A673 (cell line): ENCODE results near the gene ZNRF2. TPM values are rescaled to one million over a fixed set of nuclear protein-coding genes. Genes with fewer than 3 reads are reported as not detected.

ENCODE experiments used
- BruUV-seq: library from RNA; stranded (reverse); fragments of 400-500 nt; replicated peaks from 2 replicates; lab custom pipeline; 2021; lab: Mats Ljungman, UMichigan
- CTCF ChIA-PET: fragments of 300-600 bp; sonication (Branson Sonifier 250); formaldehyde crosslinking; loops from one replicate; lab custom pipeline; 2022; ENCODE audit warnings: antibody characterized with exemption; lab: Charles Lee
- POLR2A ChIA-PET: fragments of 300-600 bp; sonication (Branson Sonifier 250); formaldehyde crosslinking; loops from one replicate; lab custom pipeline; 2022; ENCODE audit warnings: antibody characterized with exemption; ENCODE audit not compliant: low non-redundant PET; lab: Charles Lee
- DNase-seq: peaks from one replicate; pipeline ENCODE4 v3.0.0-alpha.2; 2015; ENCODE audit warnings: low spot score
- H3K27ac ChIP-seq: fragments of 200-600 bp; sonication (generic); 2 replicates; pipeline ENCODE4 v1.5.1; 2016; ENCODE audit warnings: mixed run types, low read depth, mild to moderate bottlenecking, mixed read lengths, antibody characterized with exemption, low read length; ENCODE audit not compliant: poor library complexity, severe bottlenecking
- H3K27me3 ChIP-seq: fragments of 200-600 bp; sonication (generic); replicated peaks from 2 replicates; pipeline ENCODE4 v1.6.1; 2017; ENCODE audit warnings: mixed run types, low read depth, mild to moderate bottlenecking, mixed read lengths, antibody characterized with exemption, low read length; ENCODE audit not compliant: insufficient read depth, poor library complexity
- H3K36me3 ChIP-seq: fragments of 200-600 bp; sonication (generic); 2 replicates; pipeline ENCODE4 v1.6.1; 2016; ENCODE audit warnings: mixed run types, mild to moderate bottlenecking, mixed read lengths, antibody characterized with exemption, low read length; ENCODE audit not compliant: insufficient read depth, poor library complexity, severe bottlenecking
- H3K4me1 ChIP-seq: fragments of 200-600 bp; sonication (generic); 2 replicates; pipeline ENCODE4 v1.6.1; 2017; ENCODE audit warnings: mixed run types, mild to moderate bottlenecking, mixed read lengths, antibody characterized with exemption, low read length; ENCODE audit not compliant: insufficient read depth, poor library complexity, severe bottlenecking
- H3K4me3 ChIP-seq: fragments of 200-600 bp; sonication (generic); 2 replicates; pipeline ENCODE4 v1.5.1; 2016; ENCODE audit warnings: low read depth, mixed run types, mild to moderate bottlenecking, mixed read lengths, low read length; ENCODE audit not compliant: poor library complexity, severe bottlenecking
- H3K9me3 ChIP-seq: fragments of 200-600 bp; sonication (generic); 2 replicates; pipeline ENCODE4 v1.6.1; 2016; ENCODE audit warnings: mixed run types, low read depth, mild to moderate bottlenecking, mixed read lengths, antibody characterized with exemption, low read length; ENCODE audit not compliant: poor library complexity, severe bottlenecking
- EZH2 ChIP-seq: fragments of 200-600 bp; sonication (generic); IDR thresholded peaks from 2 replicates; pipeline ENCODE4 v1.6.1; 2017; ENCODE audit warnings: borderline replicate concordance, low read depth, mild to moderate bottlenecking, mixed read lengths, antibody characterized with exemption, low read length; ENCODE audit not compliant: poor library complexity, severe bottlenecking
- intact Hi-C: fragments of 100-400 bp; cut with micrococcal nuclease; formaldehyde crosslinking; loops from one replicate; pipeline ENCODE4 v1.10.0; 2022; ENCODE audit not compliant: unreplicated experiment
- total RNA-seq: library from RNA; stranded (reverse); gene quantifications from 2 replicates; pipeline ENCODE4 v1.2.3, GENCODE V29; 2021
- TF ChIP-seq, protein P1 (sequence below): fragments of 300-800, 200-600 bp; sonication (generic); conservative IDR thresholded peaks from 2 replicates; pipeline ENCODE4 v1.5.1; 2017; ENCODE audit warnings: low read depth, mild to moderate bottlenecking, antibody characterized with exemption, low read length, moderate library complexity, mixed read lengths

The ZNRF2 gene
- total RNA-seq, 1 experiment from 2014 or later: 8.1 TPM

DNA sequence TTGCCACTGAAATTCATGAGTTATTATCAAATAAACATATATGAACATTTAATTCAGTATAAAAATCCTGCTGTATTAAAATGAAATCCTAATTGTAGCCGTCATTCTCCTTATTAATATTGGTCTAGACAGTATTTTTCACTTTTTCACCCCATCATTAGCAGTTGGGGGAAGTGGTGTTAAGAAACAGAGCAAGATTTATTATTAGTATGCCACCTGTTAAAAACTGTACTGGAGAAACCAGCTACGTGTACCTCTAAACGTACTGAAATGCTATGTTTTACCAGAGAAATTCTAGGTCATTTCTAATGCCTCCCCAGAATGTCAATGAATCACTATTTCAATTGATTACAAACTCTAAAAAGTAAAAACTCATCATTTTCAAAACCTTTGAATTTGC lies 9.8 kb upstream of the ZNRF2 start:
- Histone ChIP-seq H3K4me3 (no peak overlapping the region), H3K4me1 (no peaks in the 10 kb centered on the region), H3K27me3 (no peaks in the 10 kb centered on the region), H3K36me3 (no peaks in the 10 kb centered on the region), H3K9me3 (no peaks in the 10 kb centered on the region), H3K27ac (no peak overlapping the region)
- DNase-seq: no peak
- ChIA-PET POLR2A (no interaction called here), CTCF (interaction anchor here (2.9 kb wide), 1 partner anchor 289 kb away, joined by 26 read pairs; no protein-coding TSS in a partner anchor)
- no peak for TF ChIP-seq EZH2
- TF ChIP-seq, protein P1, sequence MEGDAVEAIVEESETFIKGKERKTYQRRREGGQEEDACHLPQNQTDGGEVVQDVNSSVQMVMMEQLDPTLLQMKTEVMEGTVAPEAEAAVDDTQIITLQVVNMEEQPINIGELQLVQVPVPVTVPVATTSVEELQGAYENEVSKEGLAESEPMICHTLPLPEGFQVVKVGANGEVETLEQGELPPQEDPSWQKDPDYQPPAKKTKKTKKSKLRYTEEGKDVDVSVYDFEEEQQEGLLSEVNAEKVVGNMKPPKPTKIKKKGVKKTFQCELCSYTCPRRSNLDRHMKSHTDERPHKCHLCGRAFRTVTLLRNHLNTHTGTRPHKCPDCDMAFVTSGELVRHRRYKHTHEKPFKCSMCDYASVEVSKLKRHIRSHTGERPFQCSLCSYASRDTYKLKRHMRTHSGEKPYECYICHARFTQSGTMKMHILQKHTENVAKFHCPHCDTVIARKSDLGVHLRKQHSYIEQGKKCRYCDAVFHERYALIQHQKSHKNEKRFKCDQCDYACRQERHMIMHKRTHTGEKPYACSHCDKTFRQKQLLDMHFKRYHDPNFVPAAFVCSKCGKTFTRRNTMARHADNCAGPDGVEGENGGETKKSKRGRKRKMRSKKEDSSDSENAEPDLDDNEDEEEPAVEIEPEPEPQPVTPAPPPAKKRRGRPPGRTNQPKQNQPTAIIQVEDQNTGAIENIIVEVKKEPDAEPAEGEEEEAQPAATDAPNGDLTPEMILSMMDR: no peak
- intact Hi-C loops: no loop called here
- no TSS peak for BruUV-seq

DNA sequence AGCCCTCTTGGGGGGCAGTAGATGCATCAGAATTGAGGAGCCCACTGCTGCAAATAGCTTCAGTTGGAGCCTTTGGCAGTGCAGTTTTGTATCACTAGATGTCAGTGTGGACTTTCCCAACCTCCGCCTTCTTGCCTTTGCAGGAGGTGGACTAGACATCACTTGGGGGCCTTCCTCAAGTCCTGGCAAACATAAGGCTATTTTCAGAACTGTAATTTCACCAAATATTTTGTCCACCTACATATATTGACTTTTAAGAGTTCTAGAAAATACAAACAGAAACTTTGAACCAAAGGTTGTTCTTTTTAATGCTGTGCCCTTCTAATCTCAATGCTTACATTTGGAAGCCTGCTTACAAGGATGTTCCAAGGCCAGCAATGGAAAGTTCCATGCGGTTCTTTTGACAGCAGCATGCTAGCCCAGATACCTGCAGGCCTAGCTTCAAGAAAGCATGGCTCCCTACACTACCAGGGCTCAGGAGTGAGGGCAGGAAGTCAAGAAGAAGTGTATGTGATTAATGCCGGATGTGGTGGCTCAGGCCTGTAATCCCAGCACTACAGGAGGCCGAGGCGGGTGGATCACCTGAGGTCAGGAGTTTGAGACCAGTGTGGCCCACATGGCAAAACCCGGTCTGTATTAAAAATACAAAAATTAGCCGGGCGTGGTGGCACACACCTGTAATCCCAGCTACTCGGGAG lies 8.0 kb upstream of the ZNRF2 start:
- ChIA-PET POLR2A (no interaction called here), CTCF (interaction anchor here (0.8 to 2.9 kb wide), 6 partner anchors 136 to 463 kb away, joined by 3 to 26 read pairs (median 4); no protein-coding TSS in a partner anchor)
- DNase-seq: peak; percentile 71
- H3K27ac ChIP-seq: no peak overlapping the region
- no peaks in the 10 kb centered on the region for H3K9me3 ChIP-seq
- no peaks in the 10 kb centered on the region for H3K27me3 ChIP-seq
- TF ChIP-seq EZH2: no peak
- TF ChIP-seq, protein P1: peak; percentile 79
- H3K4me1 ChIP-seq: no peaks in the 10 kb centered on the region
- BruUV-seq: no TSS peak
- H3K36me3 ChIP-seq: no peaks in the 10 kb centered on the region
- intact Hi-C loops: loop anchor here (1.0 to 2.0 kb wide), 3 partner anchors 137 to 464 kb away; no protein-coding TSS in a partner anchor
- no peak overlapping the region for H3K4me3 ChIP-seq

DNA sequence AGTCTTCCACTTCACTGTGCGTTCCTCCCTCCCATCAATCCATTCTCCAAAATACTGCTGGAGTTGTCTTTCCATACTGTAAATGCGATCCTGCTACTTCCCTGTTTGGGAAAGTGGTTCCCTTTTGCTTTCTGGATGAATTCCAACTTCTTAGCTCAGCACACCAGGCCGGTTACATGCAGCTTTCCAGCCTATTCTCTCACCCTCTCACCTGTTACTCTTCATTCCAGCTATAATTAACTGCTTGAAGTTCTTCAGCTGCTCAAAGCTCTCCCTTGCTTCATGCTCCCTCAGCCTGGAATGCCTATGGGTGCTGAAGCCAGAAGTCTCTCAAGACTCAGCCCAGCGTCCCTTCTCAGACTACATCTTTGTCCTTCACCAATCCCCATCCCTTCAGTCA lies 6.0 kb upstream of the ZNRF2 start:
- no TSS peak for BruUV-seq
- Histone ChIP-seq H3K4me3 (no peak overlapping the region), H3K27ac (no peak overlapping the region), H3K27me3 (no peaks in the 10 kb centered on the region), H3K36me3 (no peaks in the 10 kb centered on the region), H3K9me3 (no peaks in the 10 kb centered on the region), H3K4me1 (no peaks in the 10 kb centered on the region)
- intact Hi-C loops: no loop called here
- ChIA-PET POLR2A (interaction anchor here (0.6 kb wide), 1 partner anchor 470 kb away, joined by 5 read pairs; no protein-coding TSS in a partner anchor), CTCF (interaction anchor here (0.5 to 2.1 kb wide), 2 partner anchors 111 to 286 kb away, joined by 5 to 8 read pairs; no protein-coding TSS in a partner anchor)
- DNase-seq: no peak
- TF ChIP-seq, protein P1: no peak
- no peak for TF ChIP-seq EZH2
